ENCODE data around the gene VPS9D1.
"Not testable (repeated sequence)": the region's sequence is repeated elsewhere in the genome, so short reads cannot be mapped to it uniquely, and the experiment has no call there.

Gene VPS9D1

DNA sequence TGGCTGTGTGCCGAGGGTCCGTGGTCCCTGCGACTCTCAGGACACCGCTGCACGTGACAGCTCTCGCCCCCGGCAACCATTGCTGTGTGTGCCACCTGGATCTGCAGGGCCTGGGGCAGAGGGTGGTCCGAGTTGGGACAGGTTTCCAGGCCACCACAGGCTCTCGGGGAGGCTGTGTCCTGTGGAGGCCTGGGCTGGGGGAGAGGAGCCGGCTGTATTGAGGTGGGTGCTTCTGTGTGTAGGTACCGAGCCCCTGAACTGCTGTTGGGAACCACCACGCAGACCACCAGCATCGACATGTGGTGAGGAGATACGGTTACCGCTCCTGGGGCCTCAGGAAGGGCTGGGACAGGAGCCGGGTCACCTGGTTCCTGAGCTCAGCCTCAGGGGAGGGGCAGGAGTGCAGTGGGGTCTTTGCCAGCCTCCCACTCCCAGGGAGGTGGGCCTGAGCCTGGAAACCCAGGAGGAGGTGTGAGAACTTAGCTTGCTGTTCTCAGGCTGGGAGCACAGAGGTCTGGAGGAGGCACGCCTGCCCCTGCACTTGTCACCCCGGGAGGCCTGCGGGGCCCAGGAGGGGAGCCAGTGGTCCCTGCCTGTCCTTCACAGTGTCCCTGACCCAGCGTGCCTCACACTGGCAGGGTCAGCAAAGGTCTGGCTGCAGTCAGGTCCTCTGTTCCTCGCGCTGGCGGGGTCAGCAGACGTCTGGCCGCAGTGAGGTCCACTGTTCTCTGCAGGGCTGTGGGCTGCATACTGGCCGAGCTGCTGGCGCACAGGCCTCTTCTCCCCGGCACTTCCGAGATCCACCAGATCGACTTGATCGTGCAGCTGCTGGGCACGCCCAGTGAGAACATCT is 26.5 kb downstream of the VPS9D1 start:
- H3K27ac ChIP-seq (ENCODE audit: insufficient read depth, low read depth, low read length, poor library complexity, severe bottlenecking), result no peak overlapping the region
- peaks cover 33% of the 10 kb centered on the region for H3K36me3 ChIP-seq (ENCODE audit: control insufficient read depth, insufficient read depth, low read length)
- 94 to 95% methylated on average over 32 of the region's 32 CpGs for WGBS, 2 experiments
- H3K4me1 ChIP-seq (ENCODE audit: control insufficient read depth, insufficient read depth, low read length), result peaks cover 5% of the 10 kb centered on the region
- H3K9me3 ChIP-seq (ENCODE audit: control insufficient read depth, low read length), result no peaks in the 10 kb centered on the region
- H3K27me3 ChIP-seq (ENCODE audit: control insufficient read depth, insufficient read depth, low read length, poor library complexity, severe bottlenecking), result no peaks in the 10 kb centered on the region
- no peak overlapping the region for H3K4me3 ChIP-seq (ENCODE audit: insufficient read depth, low read depth, low read length)

DNA sequence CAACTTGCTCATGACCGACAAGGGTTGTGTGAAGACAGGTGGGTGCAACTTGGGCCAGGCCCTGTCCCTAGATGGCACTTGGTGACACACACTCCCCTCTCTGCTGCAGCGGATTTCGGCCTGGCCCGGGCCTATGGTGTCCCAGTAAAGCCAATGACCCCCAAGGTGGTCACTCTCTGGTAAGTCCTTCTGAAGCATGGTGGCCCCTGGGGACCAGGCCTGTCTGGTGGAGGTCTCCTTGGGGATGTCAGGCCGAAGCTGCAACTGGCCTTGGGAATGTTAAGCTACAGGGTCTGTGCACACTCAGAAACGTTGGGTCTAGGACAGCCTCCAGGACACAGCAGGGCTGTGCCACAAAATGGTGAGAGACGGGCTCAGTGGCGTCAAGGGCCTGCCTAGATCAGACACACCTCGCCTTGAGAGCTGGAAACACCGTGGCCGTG is 27.4 kb downstream of the VPS9D1 start:
- H3K9me3 ChIP-seq (ENCODE audit: control insufficient read depth, low read length), result no peaks in the 10 kb centered on the region
- peaks cover 5% of the 10 kb centered on the region for H3K4me1 ChIP-seq (ENCODE audit: control insufficient read depth, insufficient read depth, low read length)
- H3K36me3 ChIP-seq (ENCODE audit: control insufficient read depth, insufficient read depth, low read length), result peaks cover 36% of the 10 kb centered on the region
- WGBS, 2 experiments, result 95 to 96% methylated on average over 11 of the region's 11 CpGs
- no peak overlapping the region for H3K27ac ChIP-seq (ENCODE audit: insufficient read depth, low read depth, low read length, poor library complexity, severe bottlenecking)
- no peak overlapping the region for H3K4me3 ChIP-seq (ENCODE audit: insufficient read depth, low read depth, low read length)
- H3K27me3 ChIP-seq (ENCODE audit: control insufficient read depth, insufficient read depth, low read length, poor library complexity, severe bottlenecking), result no peaks in the 10 kb centered on the region

DNA sequence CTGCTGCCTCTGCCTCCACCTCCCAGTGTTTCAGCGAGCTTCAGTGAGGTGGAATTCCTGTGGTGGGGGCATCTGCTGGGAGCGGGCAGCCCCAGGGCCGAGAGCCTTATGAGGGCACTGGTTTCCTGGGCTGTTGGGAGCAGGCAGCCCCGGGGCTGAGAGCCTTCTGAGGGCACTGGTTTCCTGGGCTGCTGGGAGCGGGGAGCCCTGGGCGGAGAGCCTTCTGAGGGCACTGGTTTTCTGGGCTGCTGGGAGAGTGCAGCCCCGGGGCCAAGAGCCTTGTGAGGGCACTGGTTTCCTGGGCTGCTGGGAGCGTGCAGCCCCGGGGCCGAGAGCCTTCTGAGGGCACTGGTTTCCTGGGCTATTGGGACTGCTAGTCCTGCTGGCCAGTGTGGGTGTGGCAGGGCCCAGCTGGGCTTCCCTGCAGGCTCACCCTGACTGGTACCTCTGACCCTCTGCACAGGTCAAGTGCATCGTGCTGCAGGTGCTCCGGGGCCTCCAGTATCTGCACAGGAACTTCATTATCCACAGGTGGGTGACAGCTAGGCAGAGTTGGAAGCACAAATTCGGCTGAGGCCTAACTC is 28.6 kb downstream of the VPS9D1 start:
- peaks cover 7% of the 10 kb centered on the region for H3K4me1 ChIP-seq (ENCODE audit: control insufficient read depth, insufficient read depth, low read length)
- WGBS, 2 experiments, result 95 to 96% methylated on average over 13 of the region's 13 CpGs
- no peak overlapping the region for H3K4me3 ChIP-seq (ENCODE audit: insufficient read depth, low read depth, low read length)
- H3K27ac ChIP-seq (ENCODE audit: insufficient read depth, low read depth, low read length, poor library complexity, severe bottlenecking), result no peak overlapping the region
- peaks cover 36% of the 10 kb centered on the region for H3K36me3 ChIP-seq (ENCODE audit: control insufficient read depth, insufficient read depth, low read length)
- no peaks in the 10 kb centered on the region for H3K9me3 ChIP-seq (ENCODE audit: control insufficient read depth, low read length)
- H3K27me3 ChIP-seq (ENCODE audit: control insufficient read depth, insufficient read depth, low read length, poor library complexity, severe bottlenecking), result no peaks in the 10 kb centered on the region

DNA sequence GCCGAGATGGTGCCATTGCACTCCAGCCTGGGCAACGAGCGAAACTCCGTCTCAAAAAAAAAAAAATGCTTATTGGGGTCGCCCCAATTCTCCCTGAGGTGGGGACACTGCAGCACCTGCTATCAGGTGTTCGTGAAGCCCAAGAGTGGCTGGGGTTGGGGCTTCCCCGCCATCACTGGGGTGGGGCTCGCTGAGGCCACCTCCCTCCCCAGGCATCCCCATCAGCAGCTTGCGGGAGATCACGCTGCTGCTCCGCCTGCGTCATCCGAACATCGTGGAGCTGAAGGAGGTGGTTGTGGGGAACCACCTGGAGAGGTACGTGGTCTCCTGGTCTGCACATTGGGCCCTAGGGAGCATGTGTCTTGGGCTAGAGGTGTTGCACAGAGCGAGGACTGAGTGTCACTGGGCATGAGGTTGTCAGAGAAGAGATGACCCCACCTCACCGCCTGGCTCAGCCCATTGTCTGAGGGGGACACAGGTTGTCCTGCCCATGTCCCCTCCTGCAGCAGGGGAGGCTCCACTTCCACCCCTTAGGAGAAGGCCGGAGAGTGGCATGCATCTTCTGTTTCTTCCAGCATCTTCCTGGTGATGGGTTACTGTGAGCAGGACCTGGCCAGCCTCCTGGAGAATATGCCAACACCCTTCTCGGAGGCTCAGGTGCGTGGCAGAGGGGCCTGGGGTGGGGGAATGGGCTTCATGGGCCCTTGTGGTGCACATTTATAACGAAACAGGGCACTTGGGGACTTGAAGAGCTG is 29.3 kb downstream of the VPS9D1 start:
- H3K27ac ChIP-seq (ENCODE audit: insufficient read depth, low read depth, low read length, poor library complexity, severe bottlenecking), result no peak overlapping the region
- H3K36me3 ChIP-seq (ENCODE audit: control insufficient read depth, insufficient read depth, low read length), result peaks cover 36% of the 10 kb centered on the region
- H3K4me3 ChIP-seq (ENCODE audit: insufficient read depth, low read depth, low read length), result no peak overlapping the region
- H3K4me1 ChIP-seq (ENCODE audit: control insufficient read depth, insufficient read depth, low read length), result peaks cover 7% of the 10 kb centered on the region
- 96 to 97% methylated on average over 21 of the region's 21 CpGs for WGBS, 2 experiments
- H3K27me3 ChIP-seq (ENCODE audit: control insufficient read depth, insufficient read depth, low read length, poor library complexity, severe bottlenecking), result no peaks in the 10 kb centered on the region
- no peaks in the 10 kb centered on the region for H3K9me3 ChIP-seq (ENCODE audit: control insufficient read depth, low read length)

DNA sequence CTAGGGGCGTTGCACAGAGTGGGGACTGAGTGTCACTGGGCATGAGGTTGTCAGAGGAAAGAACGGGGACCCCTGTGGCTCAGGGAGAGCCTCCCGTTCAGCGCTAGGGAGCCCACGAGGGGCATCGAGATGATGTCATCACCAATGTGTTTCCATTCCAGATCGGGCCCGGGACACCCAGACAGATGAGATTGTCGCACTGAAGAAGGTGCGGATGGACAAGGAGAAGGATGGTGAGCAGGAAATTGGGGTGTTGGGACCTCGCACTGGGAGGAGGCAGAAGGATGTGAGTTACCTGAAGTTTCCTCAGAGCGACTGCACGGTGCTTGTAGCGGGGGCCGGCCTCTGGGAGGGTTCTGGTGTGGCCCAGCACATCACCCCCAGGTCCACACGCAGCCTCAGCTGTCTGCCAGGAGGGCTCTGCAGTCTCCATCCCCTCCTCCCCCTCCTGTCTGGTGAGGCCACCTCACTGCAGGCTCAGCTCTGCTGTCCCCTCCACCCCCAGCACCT is 30.3 kb downstream of the VPS9D1 start:
- Histone ChIP-seq H3K27me3 (ENCODE audit: control insufficient read depth, insufficient read depth, low read length, poor library complexity, severe bottlenecking) (no peaks in the 10 kb centered on the region), H3K4me3 (ENCODE audit: insufficient read depth, low read depth, low read length) (no peak overlapping the region), H3K9me3 (ENCODE audit: control insufficient read depth, low read length) (no peaks in the 10 kb centered on the region), H3K27ac (ENCODE audit: insufficient read depth, low read depth, low read length, poor library complexity, severe bottlenecking) (no peak overlapping the region), H3K4me1 (ENCODE audit: control insufficient read depth, insufficient read depth, low read length) (peaks cover 7% of the 10 kb centered on the region), H3K36me3 (ENCODE audit: control insufficient read depth, insufficient read depth, low read length) (peaks cover 42% of the 10 kb centered on the region)
- WGBS, 2 experiments, result 95 to 96% methylated on average over 16 of the region's 16 CpGs

DNA sequence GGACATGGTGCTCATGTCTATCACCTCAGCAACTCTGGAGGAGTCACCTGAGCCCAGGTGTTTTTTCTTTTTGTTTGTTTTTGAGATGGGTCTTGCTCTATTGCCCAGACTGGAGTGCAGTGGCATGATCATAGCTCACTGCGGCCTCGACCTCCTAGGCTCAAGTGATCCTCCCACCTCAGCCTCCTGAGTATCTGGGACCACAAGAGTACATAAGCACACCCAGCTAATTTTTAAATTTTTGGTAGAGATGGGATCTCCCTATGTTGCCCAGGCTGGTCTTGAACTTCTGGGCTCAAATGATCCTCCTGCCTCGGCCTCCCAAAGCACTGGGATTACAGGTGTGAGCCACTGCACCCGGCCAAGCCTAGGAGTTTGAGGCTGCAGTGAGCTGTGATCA is 31.1 kb downstream of the VPS9D1 start:
- 85 to 96% methylated on average over 4 of the region's 4 CpGs for WGBS, 2 experiments
- not testable (repeated sequence) for H3K4me1 ChIP-seq (ENCODE audit: control insufficient read depth, insufficient read depth, low read length); H3K27ac ChIP-seq (ENCODE audit: insufficient read depth, low read depth, low read length, poor library complexity, severe bottlenecking); H3K27me3 ChIP-seq (ENCODE audit: control insufficient read depth, insufficient read depth, low read length, poor library complexity, severe bottlenecking); H3K4me3 ChIP-seq (ENCODE audit: insufficient read depth, low read depth, low read length); H3K9me3 ChIP-seq (ENCODE audit: control insufficient read depth, low read length)
- peaks cover 42% of the 10 kb centered on the region for H3K36me3 ChIP-seq (ENCODE audit: control insufficient read depth, insufficient read depth, low read length)

DNA sequence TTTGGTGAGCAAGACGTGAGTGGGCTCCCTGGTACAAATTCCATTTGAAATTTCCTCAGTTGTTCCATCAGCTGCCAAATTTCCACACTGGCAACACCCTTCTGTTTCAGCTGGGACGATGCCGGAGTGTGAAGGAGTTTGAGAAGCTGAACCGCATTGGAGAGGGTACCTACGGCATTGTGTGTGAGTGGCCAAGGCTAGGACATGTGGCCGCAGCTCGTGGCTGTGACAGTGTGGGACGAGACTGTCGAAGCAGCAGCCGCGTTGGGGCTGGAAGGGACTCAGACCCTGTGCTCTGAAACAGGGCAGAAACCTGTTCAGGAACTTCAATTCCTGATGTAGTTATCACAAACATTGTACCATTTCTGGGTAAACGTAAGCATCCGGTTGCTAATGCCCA is 31.6 kb downstream of the VPS9D1 start:
- Histone ChIP-seq H3K4me3 (ENCODE audit: insufficient read depth, low read depth, low read length) (no peak overlapping the region), H3K9me3 (ENCODE audit: control insufficient read depth, low read length) (no peaks in the 10 kb centered on the region), H3K36me3 (ENCODE audit: control insufficient read depth, insufficient read depth, low read length) (peaks cover 41% of the 10 kb centered on the region), H3K27me3 (ENCODE audit: control insufficient read depth, insufficient read depth, low read length, poor library complexity, severe bottlenecking) (no peaks in the 10 kb centered on the region), H3K4me1 (ENCODE audit: control insufficient read depth, insufficient read depth, low read length) (peaks cover 7% of the 10 kb centered on the region), H3K27ac (ENCODE audit: insufficient read depth, low read depth, low read length, poor library complexity, severe bottlenecking) (no peak overlapping the region)
- 96 to 97% methylated on average over 13 of the region's 13 CpGs for WGBS, 2 experiments

DNA sequence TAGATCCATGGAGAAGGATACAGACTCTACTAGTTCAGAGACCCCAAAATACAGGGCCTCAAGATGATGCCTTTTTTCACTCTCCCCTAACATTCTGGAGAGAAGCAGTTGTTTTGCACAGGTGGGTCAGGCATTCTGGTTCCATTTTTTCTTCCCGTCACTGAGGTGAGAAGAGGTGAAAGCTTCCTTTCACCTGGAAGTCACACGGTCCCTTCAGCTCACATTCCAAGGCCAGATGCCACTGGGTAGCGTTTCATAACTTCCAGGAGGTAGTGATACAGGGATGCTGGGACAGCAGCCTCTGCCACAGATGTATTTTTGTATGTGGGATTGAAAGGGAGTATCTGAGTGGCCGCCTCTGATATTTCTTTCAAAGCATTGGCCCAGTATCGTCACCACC is 32.3 kb downstream of the VPS9D1 start:
- no peak overlapping the region for H3K27ac ChIP-seq (ENCODE audit: insufficient read depth, low read depth, low read length, poor library complexity, severe bottlenecking)
- H3K27me3 ChIP-seq (ENCODE audit: control insufficient read depth, insufficient read depth, low read length, poor library complexity, severe bottlenecking), result no peaks in the 10 kb centered on the region
- H3K9me3 ChIP-seq (ENCODE audit: control insufficient read depth, low read length), result no peaks in the 10 kb centered on the region
- H3K4me1 ChIP-seq (ENCODE audit: control insufficient read depth, insufficient read depth, low read length), result peaks cover 7% of the 10 kb centered on the region
- H3K36me3 ChIP-seq (ENCODE audit: control insufficient read depth, insufficient read depth, low read length), result peaks cover 34% of the 10 kb centered on the region
- H3K4me3 ChIP-seq (ENCODE audit: insufficient read depth, low read depth, low read length), result no peak overlapping the region
- WGBS, 2 experiments, result 94 to 96% methylated on average over 5 of the region's 5 CpGs

DNA sequence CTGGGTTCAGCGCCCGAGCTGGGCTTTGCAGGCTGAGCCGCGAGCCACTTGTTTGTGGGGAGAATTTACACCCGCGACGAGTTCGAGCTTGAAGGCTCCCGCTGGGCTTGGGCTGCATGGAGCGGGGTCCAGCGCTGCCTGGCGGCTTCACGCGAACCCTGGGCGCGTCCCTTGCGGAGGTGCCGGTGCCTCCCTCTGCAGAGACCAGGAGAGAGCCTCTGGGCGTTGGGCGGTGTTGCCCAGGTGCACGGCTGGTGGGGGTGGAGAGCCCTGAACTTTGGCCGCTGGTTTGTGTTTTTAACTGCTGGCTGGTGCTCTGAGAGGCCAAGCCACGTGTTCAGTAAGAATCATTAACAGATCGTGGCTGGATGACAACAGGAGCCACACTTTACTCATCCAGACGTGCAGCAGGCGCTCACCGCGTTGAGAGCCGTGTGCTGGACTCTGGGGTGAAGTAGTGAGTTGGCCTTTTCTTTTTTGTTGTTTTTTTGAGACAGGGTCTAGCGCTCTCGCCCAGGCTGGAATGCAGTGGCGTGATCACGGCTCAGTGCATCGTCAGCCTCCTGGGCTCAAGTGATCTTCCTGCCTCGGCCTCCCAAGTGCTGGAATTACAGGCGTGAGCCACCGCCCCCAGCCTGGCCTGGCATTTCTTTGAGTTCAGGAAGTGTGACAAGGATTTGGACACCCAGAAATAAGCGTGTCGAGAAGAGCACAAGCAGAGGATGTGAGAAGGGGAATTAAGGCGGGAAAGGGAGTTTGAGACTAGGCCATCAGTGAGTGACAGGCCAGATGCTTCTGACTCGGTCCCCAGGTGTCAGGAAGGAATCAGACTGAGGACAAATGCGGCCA is 33.4 kb downstream of the VPS9D1 start:
- peaks cover 7% of the 10 kb centered on the region for H3K4me1 ChIP-seq (ENCODE audit: control insufficient read depth, insufficient read depth, low read length)
- no peaks in the 10 kb centered on the region for H3K9me3 ChIP-seq (ENCODE audit: control insufficient read depth, low read length)
- WGBS, 2 experiments, result 27% methylated on average over 42 of the region's 42 CpGs
- H3K4me3 ChIP-seq (ENCODE audit: insufficient read depth, low read depth, low read length), result peak overlapping the region; percentile 95
- no peaks in the 10 kb centered on the region for H3K27me3 ChIP-seq (ENCODE audit: control insufficient read depth, insufficient read depth, low read length, poor library complexity, severe bottlenecking)
- peak overlapping the region; percentile 63 for H3K27ac ChIP-seq (ENCODE audit: insufficient read depth, low read depth, low read length, poor library complexity, severe bottlenecking)
- H3K36me3 ChIP-seq (ENCODE audit: control insufficient read depth, insufficient read depth, low read length), result peaks cover 31% of the 10 kb centered on the region

Data from ectodermal cell (in vitro differentiated cells).